CD4-positive, alpha-beta T cell (primary cell): ENCODE data around the gene LRIT2. TPM values are rescaled to one million over a fixed set of nuclear protein-coding genes. Genes with fewer than 3 reads are reported as not detected.
A peak's percentile ranks its signal among the peaks of the same experiment; 100 is the strongest.

Experiments
- ATAC-seq: fragments of 200-7000 bp; cut with Tn5 transposase; one replicate; pipeline ENCODE4 v1.10.0; 2022; ENCODE audit warnings: mild to moderate bottlenecking; ENCODE audit not compliant: poor library complexity
- CTCF ChIA-PET: fragments of 350-600 bp; sonication (Branson Sonifier 250); formaldehyde crosslinking; loops from one replicate; lab custom pipeline; 2021; ENCODE audit warnings: antibody characterized with exemption, inconsistent platforms; lab: Charles Lee
- POLR2A ChIA-PET: fragments of 350-600 bp; sonication (Branson Sonifier 250); formaldehyde crosslinking; loops from one replicate; lab custom pipeline; 2021; ENCODE audit warnings: antibody characterized with exemption, inconsistent platforms; lab: Charles Lee
- DNase-seq, 14 experiments: peaks; one replicate each; pipeline ENCODE4 v3.0.0-alpha.2; 2013 to 2020; ENCODE audit warnings: mixed read lengths in 2 of 14
- H3K27ac ChIP-seq, 2 donors: one replicate each; pipeline versions ENCODE4 v1.5.1 to v1.7.0; 2013; ENCODE audit warnings: low read length in 2 of 2, low read depth in 1 of 2, mild to moderate bottlenecking in 1 of 2
- H3K27me3 ChIP-seq, 2 experiments: 1 replicate in 1 of 2; 2 replicates in 1 of 2; pipeline versions ENCODE4 v1.6.1 to v1.7.0; 2013; ENCODE audit warnings: low read length in 2 of 2, control low read depth in 1 of 2, mild to moderate bottlenecking in 1 of 2, moderate library complexity in 1 of 2; ENCODE audit not compliant: insufficient read depth in 2 of 2, control insufficient read depth in 1 of 2
- H3K36me3 ChIP-seq: one replicate; pipeline ENCODE4 v1.6.1; 2013; ENCODE audit warnings: low read length, control low read depth; ENCODE audit not compliant: insufficient read depth
- H3K4me1 ChIP-seq: one replicate; pipeline ENCODE4 v1.6.1; 2013; ENCODE audit warnings: low read length, control low read depth; ENCODE audit not compliant: insufficient read depth
- H3K4me3 ChIP-seq: one replicate; pipeline ENCODE4 v1.5.1; 2013; ENCODE audit warnings: mild to moderate bottlenecking, low read length, moderate library complexity
- H3K9me3 ChIP-seq, 2 experiments: 1 replicate in 1 of 2; 2 replicates in 1 of 2; pipeline versions ENCODE4 v1.6.1 to v1.7.0; 2013; ENCODE audit warnings: low read length in 2 of 2, mild to moderate bottlenecking in 2 of 2, control low read depth in 1 of 2, moderate library complexity in 1 of 2; ENCODE audit not compliant: control insufficient read depth in 1 of 2, insufficient read depth in 1 of 2
- H3K27ac Mint-ChIP-seq: one replicate; pipeline ENCODE4 v1.8.0; 2020; ENCODE audit warnings: mixed read lengths
- H3K27me3 Mint-ChIP-seq: one replicate; pipeline ENCODE4 v1.8.0; 2021; ENCODE audit warnings: mixed read lengths
- H3K36me3 Mint-ChIP-seq: one replicate; pipeline ENCODE4 v1.8.0; 2021; ENCODE audit warnings: low read depth, mixed read lengths
- H3K4me1 Mint-ChIP-seq: one replicate; pipeline ENCODE4 v1.8.0; 2021; ENCODE audit warnings: low read depth, mixed read lengths
- H3K4me3 Mint-ChIP-seq: one replicate; pipeline ENCODE4 v1.8.0; 2020; ENCODE audit warnings: mild to moderate bottlenecking, mixed read lengths
- H3K9me3 Mint-ChIP-seq: one replicate; pipeline ENCODE4 v1.8.0; 2020; ENCODE audit warnings: mixed read lengths
- intact Hi-C, 2 experiments: fragments of 100-400 bp; cut with DNase I in 1 of 2; cut with micrococcal nuclease in 1 of 2; formaldehyde crosslinking; loops; one replicate each; pipeline versions ENCODE4 v1.15.1 to v1.9.0; 2023 to 2025; cut with DNase I, micrococcal nuclease
- total RNA-seq, 174 experiments: library from RNA in 2 of 174; stranded (reverse) in 2 of 174; gene quantifications; one replicate each; pipeline ENCODE4 v1.2.3 and lab custom pipeline; 2021 to 2026
- TF ChIP-seq, protein P1 (sequence below): fragments of 200-600 bp; IDR thresholded peaks from one replicate; pipeline ENCODE4 v1.8.0; 2022; ENCODE audit warnings: antibody characterized with exemption, mild to moderate bottlenecking

LRIT2 gene
- total RNA-seq, 2 experiments from 2014 or later, result not detected

- Mint-ChIP-seq H3K4me1 (peaks cover 15% of the 10 kb centered on the region), H3K4me3 (no peak overlapping the region), H3K27me3 (peaks cover 9% of the 10 kb centered on the region), H3K9me3 (no peaks in the 10 kb centered on the region), H3K27ac (no peak overlapping the region), H3K36me3 (no peaks in the 10 kb centered on the region)
- Histone ChIP-seq H3K9me3 (no peaks in the 10 kb centered on the region), H3K27me3 (no peaks in the 10 kb centered on the region), H3K4me3 (no peak overlapping the region), H3K27ac (no peak overlapping the region), H3K36me3 (no peaks in the 10 kb centered on the region), H3K4me1 (peaks cover 13% of the 10 kb centered on the region)
- no peak for ATAC-seq
- intact Hi-C loops, result loop anchor here (5.0 to 10.0 kb wide), 2 partner anchors 83 to 166 kb away; no protein-coding TSS in a partner anchor
- ChIA-PET POLR2A (no interaction called here), CTCF (interaction anchor here (0.6 kb wide), 1 partner anchor 72 kb away, joined by 4 read pairs; no protein-coding TSS in a partner anchor)
- no peak for DNase-seq
- TF ChIP-seq, protein P1, sequence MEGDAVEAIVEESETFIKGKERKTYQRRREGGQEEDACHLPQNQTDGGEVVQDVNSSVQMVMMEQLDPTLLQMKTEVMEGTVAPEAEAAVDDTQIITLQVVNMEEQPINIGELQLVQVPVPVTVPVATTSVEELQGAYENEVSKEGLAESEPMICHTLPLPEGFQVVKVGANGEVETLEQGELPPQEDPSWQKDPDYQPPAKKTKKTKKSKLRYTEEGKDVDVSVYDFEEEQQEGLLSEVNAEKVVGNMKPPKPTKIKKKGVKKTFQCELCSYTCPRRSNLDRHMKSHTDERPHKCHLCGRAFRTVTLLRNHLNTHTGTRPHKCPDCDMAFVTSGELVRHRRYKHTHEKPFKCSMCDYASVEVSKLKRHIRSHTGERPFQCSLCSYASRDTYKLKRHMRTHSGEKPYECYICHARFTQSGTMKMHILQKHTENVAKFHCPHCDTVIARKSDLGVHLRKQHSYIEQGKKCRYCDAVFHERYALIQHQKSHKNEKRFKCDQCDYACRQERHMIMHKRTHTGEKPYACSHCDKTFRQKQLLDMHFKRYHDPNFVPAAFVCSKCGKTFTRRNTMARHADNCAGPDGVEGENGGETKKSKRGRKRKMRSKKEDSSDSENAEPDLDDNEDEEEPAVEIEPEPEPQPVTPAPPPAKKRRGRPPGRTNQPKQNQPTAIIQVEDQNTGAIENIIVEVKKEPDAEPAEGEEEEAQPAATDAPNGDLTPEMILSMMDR, result no peak
These were observed 43.8 kb upstream of the LRIT2 start for GRCh38 chr10:84269162-84269561.

DNA sequence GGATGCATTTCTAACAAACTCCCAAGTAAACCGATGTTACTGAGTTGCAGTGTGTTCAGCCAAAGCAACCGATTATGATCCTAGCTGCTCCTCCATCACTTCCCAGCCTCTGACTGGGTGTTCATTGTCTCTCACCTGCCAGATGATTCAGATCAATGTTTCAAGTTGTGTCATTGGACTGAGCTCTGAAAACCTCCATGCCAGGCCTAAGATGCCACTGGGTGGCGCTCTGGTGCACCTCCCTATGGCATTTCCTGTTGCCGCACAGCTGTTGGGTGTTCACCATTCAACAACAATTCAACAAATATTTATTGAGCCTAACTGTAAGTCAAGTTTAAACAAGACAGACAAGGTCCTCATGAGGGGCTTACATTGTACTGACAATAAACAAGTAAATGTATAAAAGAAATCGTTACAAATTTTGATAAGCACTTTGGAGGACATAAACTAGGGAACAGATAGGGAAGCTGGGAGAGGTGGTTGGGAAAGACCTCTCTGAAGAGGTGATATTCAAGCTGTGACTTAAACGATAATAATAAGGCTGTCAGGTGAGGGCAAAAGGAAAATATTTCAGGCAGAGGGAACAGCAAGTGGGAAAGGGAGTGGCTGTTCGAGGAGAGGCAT, 42.3 kb upstream of the LRIT2 start:
- ChIA-PET POLR2A (interaction anchor here (1.3 kb wide), 1 partner anchor 66 kb away, joined by 5 read pairs; no protein-coding TSS in a partner anchor), CTCF (interaction anchor here (0.6 to 2.2 kb wide), 14 partner anchors 11 to 275 kb away, joined by 3 to 27 read pairs (median 4); partner anchors contain the start of genes CCSER2 and GHITM)
- TF ChIP-seq, protein P1, result peak; percentile 53
- peak; percentile 78 for ATAC-seq
- peaks cover 15% of the 10 kb centered on the region for H3K4me1 Mint-ChIP-seq
- H3K27me3 Mint-ChIP-seq, result peaks cover 21% of the 10 kb centered on the region
- peaks cover 13% of the 10 kb centered on the region for H3K4me1 ChIP-seq
- H3K9me3 Mint-ChIP-seq, result no peaks in the 10 kb centered on the region
- H3K4me3 Mint-ChIP-seq, result no peak overlapping the region
- no peaks in the 10 kb centered on the region for H3K9me3 ChIP-seq
- H3K36me3 ChIP-seq, result no peaks in the 10 kb centered on the region
- H3K27ac Mint-ChIP-seq, result no peak overlapping the region
- no peaks in the 10 kb centered on the region for H3K36me3 Mint-ChIP-seq
- peak; percentile 34 to 78 (median 60) for DNase-seq
- no peak overlapping the region for H3K4me3 ChIP-seq
- intact Hi-C loops, result loop anchor here (2.0 to 10.0 kb wide), 3 partner anchors 67 to 167 kb away; no protein-coding TSS in a partner anchor
- no peak overlapping the region for H3K27ac ChIP-seq
- H3K27me3 ChIP-seq, result peaks cover 0 to 8% of the 10 kb centered on the region in 2 experiments

DNA sequence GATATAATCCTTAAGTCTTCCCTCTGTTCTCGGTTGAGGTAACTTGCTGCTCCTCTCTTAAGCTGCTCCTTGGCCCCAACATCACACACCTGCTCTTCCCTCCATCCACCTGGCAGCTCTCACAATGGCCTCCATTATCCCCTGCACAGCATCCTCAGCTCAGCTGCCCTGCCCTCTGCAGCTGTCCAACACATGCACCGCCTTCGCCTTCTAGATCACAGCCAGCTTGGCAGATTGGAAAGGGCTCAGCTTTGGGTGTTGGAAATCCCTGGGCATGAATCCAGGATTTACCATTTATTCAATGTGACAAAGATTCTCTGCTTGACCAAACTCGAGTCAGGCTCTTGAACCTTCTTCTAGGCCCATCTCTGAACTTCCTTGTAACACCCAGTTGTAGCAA, 40.1 kb upstream of the LRIT2 start:
- H3K27ac Mint-ChIP-seq, result no peak overlapping the region
- POLR2A ChIA-PET, result no interaction called here
- intact Hi-C loops, result loop anchor here (2.0 to 10.0 kb wide), 3 partner anchors 87 to 169 kb away; no protein-coding TSS in a partner anchor
- H3K4me3 Mint-ChIP-seq, result no peak overlapping the region
- no peaks in the 10 kb centered on the region for H3K9me3 Mint-ChIP-seq
- H3K36me3 Mint-ChIP-seq, result no peaks in the 10 kb centered on the region
- TF ChIP-seq, protein P1, result no peak
- Histone ChIP-seq H3K36me3 (no peaks in the 10 kb centered on the region), H3K27me3 (peaks cover 3 to 8% of the 10 kb centered on the region in 2 experiments), H3K4me3 (no peak overlapping the region), H3K27ac (no peak overlapping the region), H3K9me3 (no peaks in the 10 kb centered on the region), H3K4me1 (peaks cover 10% of the 10 kb centered on the region)
- CTCF ChIA-PET, result interaction anchor here (1.0 to 3.0 kb wide), 4 partner anchors 88 to 273 kb away, joined by 3 to 46 read pairs (median 7); no protein-coding TSS in a partner anchor
- ATAC-seq (no peak), DNase-seq (no peak)
- peaks cover 34% of the 10 kb centered on the region for H3K27me3 Mint-ChIP-seq
- H3K4me1 Mint-ChIP-seq, result peaks cover 10% of the 10 kb centered on the region
